Measurements from ENCODE around the gene TAF1B. TPM values are rescaled to one million over a fixed set of nuclear protein-coding genes. Genes with fewer than 3 reads are reported as not detected.

Gene TAF1B
- total RNA-seq, 1 donor from 2014 or later = 38.1 TPM

- no peak for DNase-seq
Observed at GRCh38 chr2:9967053-9967775, 123.9 kb downstream of the TAF1B start.

GRCh38 chr2:9968553-9969497 lies 125.6 kb downstream of the TAF1B start:
- no peak for DNase-seq

DNA sequence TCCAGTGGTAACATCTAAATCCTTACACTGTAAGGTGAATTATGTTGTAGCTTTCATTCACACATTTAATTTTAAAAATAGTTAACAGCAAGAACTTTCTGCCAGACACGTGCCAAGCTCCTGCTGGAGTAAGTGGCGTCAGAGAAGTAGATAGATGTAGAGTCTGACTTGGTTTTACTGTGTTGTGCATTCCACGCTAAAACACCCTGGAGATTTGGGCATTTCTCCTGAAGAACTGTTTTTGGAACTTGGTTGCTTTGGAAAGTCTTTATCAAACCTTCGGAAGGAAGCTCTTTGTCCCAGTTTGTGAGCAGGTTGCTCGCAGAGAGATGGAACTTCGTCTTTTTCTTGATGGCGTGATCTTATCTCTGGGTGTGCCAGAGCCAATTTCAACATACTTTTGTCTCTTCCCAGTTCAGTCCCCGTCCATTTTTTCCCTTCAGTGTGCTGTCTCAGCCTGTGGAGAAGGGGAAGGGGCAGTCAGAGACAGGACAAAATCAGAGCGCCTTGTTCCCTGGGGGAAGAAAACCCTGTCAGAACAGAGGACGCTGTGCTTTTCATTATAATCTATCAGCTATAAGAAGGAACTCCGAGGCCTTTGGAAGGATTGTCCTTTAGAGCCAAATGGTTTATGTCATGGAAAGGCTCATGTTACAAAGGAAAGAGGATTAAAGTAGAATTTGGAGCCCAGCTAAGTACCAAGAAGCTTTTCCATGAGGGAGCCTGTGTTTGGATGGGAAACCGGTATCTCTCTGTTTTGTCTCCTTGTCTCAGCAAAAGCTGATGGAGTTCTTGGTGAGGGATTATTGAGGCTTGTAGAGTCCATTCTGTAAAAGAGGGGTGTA lies 127.1 kb downstream of the TAF1B start:
- DNase-seq = peak; percentile 71

GRCh38 chr2:9971105-9971818 lies 128.0 kb downstream of the TAF1B start:
- no peak for DNase-seq

- no peak for DNase-seq
Observed at GRCh38 chr2:9971890-9972289, 128.6 kb downstream of the TAF1B start.

DNA sequence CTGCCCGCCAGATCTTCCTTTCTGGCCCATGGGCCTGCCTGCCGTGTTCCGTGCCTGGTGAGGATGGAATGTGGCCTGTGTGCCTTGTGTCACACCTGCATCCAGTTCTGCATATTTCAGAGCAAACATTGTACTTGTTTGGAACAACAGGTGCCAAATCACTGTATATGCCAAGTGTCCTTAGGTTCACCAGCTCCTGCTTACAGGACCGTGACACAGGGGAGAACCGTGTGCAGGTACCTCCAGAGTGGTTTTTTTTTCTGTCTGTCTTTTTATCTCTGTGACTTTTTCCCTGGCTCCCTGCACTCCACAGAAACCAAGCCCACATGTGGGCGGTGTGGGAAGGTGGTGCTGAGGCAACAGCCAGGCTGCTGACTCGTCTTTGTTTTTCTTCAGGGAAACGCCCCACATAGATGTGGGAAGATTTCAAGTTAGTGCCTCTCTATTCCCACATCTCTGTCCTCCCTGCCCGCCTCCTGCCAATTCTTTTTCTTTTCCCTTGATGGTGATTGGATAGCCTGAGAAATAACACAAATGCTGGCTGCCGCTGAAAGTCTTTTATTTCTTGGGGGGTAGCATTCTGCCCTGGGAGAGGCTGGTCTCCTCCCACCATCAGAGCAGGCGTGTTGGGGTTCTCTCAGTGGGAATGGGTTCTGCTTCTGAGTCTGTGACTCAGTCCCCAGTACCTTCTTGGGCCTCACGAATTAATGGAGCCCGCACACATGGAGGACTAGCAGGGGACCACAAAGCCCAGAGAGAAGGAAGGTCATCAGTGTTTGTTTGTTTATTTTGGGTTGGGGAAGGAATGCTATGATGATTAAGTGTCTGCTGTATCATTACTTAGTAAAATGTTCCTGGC lies 129.6 kb downstream of the TAF1B start:
- no peak for DNase-seq

GRCh38 chr2:9973690-9974089 lies 130.4 kb downstream of the TAF1B start:
- no peak for DNase-seq

- no peak for DNase-seq
Observed at GRCh38 chr2:9974343-9974742, 131.1 kb downstream of the TAF1B start.

- DNase-seq = no peak
Observed at GRCh38 chr2:9975328-9975727, 132.1 kb downstream of the TAF1B start.

DNA sequence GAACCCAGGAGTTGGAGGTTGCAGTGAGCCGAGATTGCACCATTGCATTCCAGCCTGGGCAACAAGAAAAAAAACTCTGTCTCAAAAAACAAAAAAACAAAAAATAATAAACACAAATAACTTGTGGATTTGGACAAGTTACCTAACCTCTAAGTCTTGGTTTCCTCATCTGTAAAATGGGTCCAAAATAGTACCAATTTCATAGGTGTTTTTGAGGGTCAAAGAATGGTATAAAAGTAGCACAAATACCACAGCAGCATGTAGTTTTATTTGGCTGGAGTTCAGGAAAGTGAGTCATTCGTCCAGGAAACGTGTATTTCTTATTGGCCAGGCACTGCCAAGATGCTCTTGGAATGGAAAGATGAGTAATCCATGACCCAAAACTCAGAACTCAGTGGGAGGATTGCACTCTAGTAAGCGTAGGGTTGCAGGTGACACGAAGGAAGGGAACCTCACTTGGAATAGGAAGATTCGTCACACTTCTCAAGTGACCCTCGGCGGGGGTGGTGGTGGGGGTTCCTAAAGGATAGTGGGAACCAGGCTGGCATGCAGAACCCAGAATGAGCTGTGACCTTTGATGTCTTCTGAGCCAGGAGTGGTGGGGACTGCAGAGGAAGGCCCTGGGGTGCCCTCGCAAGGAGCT lies 132.7 kb downstream of the TAF1B start:
- DNase-seq = no peak

- DNase-seq = no peak
Observed at GRCh38 chr2:9979977-9980376, 136.7 kb downstream of the TAF1B start.

- no peak for DNase-seq
Observed at GRCh38 chr2:9980520-9980919, 137.2 kb downstream of the TAF1B start.

DNA sequence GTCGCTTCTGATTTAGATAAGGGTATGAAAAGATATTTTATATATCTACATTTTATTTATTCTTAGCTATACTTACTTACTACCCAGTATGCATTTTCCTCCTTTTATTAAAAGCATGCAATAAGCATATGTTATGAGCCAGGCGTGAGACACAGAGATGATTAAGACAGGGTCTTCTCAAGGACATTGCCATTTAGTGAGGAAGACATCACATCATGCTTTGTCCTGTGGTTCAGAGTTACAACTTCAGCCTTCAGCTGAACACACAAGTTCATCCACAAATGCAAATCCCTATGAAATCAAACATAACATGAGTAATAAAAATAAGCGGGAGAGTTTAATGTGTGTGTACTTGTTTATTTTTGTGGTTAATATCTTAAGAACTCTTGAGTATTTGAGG lies 138.4 kb downstream of the TAF1B start:
- DNase-seq = no peak

- DNase-seq = peak; percentile 79
Observed at GRCh38 chr2:9982248-9982647, 139.0 kb downstream of the TAF1B start.

GRCh38 chr2:9982891-9983290 lies 139.6 kb downstream of the TAF1B start:
- no peak for DNase-seq

DNA sequence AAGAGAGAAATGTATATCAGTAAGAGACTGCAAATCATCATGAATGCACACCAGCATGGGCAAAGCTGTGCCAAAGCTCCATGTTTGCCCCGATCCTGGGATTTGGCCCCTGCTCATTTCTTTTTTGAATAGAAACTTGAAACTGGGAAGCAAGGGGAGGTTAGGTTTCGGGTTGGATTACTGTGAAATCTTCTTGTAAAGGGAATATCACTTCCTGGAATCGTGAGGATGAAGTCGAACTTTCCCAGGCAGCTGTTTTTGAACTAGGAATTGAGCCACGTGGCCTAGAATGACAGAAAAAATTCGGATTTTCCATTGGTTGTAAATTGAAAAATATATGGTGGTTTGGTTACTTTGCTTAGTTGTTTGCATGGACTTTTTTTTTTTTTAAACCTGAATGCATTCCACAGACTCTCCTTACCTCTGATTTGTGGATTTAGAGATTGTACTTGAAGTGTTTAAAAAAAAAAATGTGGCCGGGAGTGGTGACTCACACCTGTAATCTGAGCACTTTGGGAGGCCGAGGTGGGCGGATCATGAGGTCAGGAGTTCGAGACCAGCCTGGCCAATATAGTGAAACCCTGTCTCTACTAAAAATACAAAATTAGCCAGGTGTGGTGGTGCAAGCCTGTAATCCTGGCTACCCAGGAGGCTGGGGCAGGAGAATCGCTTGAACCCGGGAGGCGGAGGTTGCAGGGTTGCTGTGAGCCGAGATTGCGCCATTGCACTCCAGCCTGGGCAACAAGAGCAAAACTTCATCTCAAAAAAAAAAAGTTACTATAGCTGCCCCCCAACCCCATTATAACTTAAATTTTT lies 140.3 kb downstream of the TAF1B start:
- DNase-seq = peak; percentile 75

Measured in tongue (tissue), 2 donors.